Measurements from ENCODE around the gene EIF4A3. TPM values are rescaled to one million over a fixed set of nuclear protein-coding genes. Genes with fewer than 3 reads are reported as not detected.

The EIF4A3 gene
- total RNA-seq, 4 donors from 2014 or later = 35.8 to 54.0 (median 45.7) TPM

DNA sequence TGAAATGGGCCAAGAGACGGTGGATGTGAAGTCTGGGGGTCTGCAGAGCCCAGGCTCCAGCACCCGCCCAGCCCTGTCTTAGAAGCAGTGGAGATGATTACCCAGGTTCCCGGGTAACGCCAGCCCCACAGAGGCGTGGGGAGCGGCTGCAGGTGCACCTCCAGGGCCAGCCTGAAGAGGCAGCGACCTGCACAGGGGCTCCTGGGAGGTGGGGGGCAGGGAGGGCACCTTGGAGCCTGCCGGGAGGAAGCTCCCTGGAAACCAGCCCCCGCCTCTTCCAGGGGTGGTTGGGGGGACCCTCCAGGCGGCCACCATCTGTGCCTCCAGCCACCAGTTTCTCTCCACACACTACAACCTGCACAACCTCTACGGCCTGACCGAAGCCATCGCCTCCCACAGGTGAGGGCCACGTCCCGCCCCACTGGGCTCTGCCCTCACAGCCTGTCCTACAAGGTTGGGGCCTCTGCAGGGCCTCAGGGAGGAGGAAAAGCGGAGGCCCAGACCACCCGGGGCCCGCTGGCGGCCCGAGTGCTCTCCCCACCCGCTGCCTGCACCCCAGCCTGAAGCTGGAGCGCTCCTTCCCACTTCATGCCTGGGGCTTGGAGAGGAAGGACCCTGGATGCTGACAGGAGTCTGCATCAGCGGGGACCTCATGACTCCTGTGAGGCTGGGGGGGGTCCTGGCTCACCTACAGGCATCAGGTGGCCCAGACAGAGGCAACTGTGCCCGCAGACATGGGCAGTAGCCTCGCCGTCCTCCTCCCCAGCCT, 35.0 kb downstream of the EIF4A3 start:
- TF ChIP-seq, protein P1, sequence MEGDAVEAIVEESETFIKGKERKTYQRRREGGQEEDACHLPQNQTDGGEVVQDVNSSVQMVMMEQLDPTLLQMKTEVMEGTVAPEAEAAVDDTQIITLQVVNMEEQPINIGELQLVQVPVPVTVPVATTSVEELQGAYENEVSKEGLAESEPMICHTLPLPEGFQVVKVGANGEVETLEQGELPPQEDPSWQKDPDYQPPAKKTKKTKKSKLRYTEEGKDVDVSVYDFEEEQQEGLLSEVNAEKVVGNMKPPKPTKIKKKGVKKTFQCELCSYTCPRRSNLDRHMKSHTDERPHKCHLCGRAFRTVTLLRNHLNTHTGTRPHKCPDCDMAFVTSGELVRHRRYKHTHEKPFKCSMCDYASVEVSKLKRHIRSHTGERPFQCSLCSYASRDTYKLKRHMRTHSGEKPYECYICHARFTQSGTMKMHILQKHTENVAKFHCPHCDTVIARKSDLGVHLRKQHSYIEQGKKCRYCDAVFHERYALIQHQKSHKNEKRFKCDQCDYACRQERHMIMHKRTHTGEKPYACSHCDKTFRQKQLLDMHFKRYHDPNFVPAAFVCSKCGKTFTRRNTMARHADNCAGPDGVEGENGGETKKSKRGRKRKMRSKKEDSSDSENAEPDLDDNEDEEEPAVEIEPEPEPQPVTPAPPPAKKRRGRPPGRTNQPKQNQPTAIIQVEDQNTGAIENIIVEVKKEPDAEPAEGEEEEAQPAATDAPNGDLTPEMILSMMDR (IDR thresholded peaks at IDR 0.05; ENCODE audit: low read depth) = no peak

DNA sequence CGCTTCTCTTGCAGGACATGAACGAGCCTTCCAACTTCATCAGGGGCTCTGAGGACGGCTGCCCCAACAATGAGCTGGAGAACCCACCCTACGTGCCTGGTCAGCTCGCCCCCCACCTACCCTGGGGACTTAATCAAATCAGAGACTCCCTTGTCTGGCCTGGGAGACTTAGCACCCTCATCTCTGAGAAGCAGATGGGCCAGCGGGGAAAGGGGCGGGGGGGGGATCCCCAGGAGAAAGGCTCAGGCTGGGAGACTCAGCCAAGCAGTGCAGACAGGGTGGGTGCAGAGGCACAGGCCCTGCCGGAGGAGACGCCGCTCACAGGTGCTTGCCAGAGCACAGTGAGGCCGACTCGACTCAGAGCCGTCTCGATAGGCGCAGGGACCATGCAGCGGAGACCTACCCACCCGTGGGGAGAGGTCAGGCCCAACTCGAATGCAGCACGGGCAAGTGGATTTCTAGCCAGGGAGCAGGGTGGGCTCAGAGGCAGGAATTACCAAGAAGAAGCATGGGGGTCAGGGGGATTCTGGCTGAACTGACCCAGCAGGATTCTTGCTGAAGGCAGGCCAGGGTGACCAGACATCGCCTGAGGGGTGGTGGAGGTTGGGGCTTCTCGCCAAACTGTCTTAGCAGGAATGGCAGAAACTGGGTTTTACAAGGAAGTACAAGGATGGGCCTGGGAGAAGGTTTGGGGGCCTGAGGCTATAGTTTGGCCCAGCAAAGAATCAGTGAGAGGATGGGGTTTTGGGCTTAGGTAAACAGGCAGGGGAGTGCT, 35.8 kb downstream of the EIF4A3 start:
- TF ChIP-seq, protein P1 (IDR thresholded peaks at IDR 0.05; ENCODE audit: low read depth) = no peak

DNA sequence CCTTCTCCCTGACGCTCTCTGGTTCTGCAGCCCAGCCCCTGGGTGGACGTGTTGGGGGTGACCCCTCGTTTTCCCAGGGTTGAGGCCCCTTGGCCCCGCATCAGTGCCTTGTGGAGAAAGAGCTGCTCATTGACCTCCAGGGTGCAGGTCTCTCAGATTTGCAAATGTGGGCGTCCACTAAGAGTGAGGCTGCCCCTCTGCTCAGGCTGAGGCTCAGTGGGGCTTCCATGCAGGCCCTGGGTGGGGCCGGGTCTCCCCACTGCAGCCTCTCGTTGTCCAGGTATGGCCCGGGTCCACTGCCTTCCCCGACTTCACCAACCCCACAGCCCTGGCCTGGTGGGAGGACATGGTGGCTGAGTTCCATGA, 36.5 kb downstream of the EIF4A3 start:
- TF ChIP-seq, protein P1 (IDR thresholded peaks at IDR 0.05; ENCODE audit: low read depth) = no peak

DNA sequence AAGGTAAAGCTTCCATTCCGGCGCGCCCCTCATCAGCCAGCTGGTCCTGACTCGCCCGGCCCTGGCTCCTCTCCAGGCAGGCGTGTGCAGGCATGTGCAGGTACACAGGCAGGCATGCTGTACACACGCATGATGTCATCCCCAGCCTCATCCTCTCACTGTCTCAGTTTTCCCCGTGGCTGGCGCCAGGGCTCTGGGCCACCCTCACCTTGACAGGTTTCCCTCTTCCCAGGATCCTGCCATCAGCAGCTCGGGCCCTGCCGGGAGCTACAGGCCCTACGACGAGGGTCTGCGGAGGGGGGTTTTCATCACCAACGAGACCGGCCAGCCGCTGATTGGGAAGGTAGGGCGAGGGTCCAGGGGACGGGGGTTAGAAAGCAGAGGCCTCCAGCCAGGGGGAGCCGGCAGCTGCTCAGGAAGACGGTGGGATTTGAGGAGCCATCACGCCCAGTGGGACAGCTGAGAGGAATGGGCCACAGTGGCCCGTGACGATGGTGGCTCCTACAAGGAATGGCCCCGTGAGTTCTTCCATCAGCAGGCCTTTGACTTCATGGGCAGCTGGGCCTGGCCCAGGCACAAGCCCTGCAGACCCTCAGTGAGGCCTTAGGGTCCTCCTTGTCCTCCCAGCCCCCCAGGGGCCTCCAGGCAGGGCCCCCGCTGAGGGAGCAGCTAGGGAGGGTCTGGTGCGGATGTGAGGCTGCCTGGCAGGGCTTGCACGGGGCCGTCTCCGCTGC, 37.0 kb downstream of the EIF4A3 start:
- TF ChIP-seq, protein P1 (IDR thresholded peaks at IDR 0.05; ENCODE audit: low read depth) = no peak

DNA sequence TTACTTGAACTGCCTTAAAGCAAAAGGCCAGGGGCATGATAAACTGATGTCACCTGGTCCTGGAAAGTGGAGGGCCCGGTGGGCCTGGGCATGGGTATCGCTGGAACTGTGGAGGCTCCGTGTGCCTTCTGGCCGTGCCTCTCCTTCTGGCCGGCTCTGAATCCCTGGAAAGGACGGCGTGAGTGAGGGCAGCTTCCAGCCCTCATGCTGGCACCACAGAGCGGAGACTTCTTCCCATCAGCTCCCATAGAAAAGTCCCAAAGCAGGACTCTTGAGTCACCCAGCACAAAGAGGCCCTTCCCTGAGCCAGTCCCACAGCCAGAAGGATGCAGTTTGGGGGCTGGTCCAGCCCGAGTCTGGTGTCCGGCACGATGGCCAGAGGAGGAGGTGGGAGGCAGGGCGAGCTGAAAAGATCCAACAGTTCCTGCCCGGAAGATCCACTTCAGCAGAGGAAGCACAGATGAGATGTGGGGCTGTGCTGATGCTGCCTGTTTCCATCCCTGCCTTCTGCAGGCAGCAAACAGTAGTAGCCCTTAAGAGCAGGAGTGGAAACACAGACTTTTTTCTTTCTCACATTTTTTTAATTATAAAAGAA, 37.8 kb downstream of the EIF4A3 start:
- TF ChIP-seq, protein P1 (IDR thresholded peaks at IDR 0.05; ENCODE audit: low read depth) = no peak

DNA sequence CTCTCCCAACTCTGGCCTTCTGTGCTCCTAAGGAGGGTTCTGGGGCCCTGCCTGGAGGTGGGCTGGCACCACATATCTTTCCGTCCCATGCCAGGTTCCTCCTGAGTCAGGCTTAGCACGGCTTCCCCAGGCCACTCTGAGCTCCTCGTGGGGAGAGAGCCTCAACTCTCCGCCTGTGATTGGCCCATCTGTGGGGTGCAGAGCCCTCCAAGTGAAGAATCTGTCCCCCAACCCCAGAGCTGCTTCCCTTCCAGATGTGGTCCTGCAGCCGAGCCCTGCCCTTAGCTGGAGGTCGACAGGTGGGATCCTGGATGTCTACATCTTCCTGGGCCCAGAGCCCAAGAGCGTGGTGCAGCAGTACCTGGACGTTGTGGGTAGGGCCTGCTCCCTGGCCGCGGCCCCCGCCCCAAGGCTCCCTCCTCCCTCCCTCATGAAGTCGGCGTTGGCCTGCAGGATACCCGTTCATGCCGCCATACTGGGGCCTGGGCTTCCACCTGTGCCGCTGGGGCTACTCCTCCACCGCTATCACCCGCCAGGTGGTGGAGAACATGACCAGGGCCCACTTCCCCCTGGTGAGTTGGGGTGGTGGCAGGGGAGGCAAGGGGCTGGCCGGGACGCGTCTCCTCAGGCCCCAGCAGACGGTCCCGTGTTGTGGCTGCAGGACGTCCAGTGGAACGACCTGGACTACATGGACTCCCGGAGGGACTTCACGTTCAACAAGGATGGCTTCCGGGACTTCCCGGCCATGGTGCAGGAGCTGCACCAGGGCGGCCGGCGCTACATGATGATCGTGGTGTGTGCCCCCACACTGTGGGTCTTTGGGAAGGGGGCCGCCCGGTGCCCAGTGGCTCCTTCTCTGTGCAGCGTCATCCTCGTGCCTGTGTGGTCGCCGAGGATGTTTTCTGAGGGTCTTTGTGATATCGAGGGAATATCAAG, 38.6 kb downstream of the EIF4A3 start:
- TF ChIP-seq, protein P1 (IDR thresholded peaks at IDR 0.05; ENCODE audit: low read depth) = no peak

All from subcutaneous adipose tissue (tissue), 4 donors.